Measurements from ENCODE around the gene STRA6.
A peak's percentile ranks its signal among the peaks of the same experiment; 100 is the strongest.

Gene STRA6

DNA sequence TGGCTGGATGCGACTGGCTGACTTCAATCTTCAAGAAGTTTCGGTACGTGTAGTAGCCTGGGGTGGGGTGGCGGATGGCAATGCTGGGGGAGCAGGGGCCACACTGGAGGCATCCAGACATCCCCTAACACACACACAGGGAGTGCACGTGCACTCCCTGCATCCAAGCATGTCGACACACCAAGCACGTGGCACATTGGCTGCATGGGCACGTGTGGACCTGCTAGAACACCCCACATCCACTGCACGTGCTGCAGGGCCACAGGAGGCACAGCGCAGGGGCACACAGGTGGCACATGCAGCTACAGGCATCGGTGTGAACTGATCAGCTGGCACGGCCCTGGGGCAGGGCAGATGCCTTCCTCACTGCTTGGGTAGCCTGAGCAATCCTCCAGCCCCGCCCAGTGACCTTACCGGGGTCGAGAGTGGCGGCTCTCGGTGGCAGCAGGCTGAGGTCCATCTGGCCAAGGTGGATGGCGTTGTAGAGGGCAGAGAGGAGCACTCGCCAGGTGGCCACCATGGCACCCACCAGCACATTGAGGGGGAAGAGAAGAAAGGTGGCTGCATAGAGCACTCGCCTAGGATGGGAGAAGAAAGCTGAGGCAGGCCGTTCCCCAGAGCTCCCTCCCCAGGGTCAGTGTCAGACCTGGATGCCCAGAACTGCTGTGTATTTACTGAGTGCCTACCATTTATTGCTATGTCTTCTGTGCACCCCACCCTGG lies 21.5 kb downstream of the STRA6 start:
- DNase-seq (ENCODE audit: low read depth): no peak

GRCh38 chr15:74179983-74180880 lies 22.4 kb downstream of the STRA6 start:
- no peak for DNase-seq (ENCODE audit: low read depth)

GRCh38 chr15:74179101-74179841 lies 23.3 kb downstream of the STRA6 start:
- peak; percentile 96 for DNase-seq (ENCODE audit: low read depth)

DNA sequence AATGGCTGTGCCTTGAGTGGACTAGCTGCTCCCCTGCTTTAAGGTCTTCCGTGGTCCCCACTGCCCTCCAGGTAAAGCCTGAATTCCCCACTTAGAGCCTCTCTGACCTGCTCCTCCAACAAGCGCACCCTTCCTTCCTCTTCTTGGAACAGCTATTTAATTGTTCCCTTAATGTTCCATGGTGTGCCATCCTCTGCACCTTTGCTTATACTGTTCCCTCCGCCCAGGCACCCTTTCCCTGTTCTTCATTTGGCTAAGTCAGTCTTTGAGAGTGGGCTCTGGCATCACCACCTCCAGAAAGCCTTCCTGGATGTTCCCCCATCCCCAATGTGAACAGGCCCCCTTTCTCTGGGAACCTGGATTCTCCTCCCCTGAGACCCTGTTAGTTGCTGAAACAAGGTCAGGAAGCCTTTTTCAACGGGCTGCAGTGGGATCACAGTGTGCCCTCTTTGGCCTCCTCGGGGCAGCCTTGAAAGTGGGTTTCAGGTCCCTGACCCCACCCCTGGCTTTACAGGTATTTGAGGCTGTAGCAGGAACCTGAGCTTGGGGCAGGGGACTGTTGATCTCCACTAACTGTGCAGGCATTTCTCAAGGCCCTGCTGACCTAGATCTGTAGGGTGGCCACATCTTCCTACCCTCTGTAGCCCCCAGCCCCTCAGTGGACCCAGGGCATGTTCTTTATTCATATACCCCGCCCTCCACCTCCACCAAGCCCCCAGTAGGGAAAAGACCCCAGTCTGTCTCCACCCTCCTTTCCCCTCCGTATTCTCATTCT lies 24.1 kb downstream of the STRA6 start:
- DNase-seq (ENCODE audit: low read depth): no peak

- no peak for DNase-seq (ENCODE audit: low read depth)
Observed at GRCh38 chr15:74176262-74177214, 26.0 kb downstream of the STRA6 start.

DNA sequence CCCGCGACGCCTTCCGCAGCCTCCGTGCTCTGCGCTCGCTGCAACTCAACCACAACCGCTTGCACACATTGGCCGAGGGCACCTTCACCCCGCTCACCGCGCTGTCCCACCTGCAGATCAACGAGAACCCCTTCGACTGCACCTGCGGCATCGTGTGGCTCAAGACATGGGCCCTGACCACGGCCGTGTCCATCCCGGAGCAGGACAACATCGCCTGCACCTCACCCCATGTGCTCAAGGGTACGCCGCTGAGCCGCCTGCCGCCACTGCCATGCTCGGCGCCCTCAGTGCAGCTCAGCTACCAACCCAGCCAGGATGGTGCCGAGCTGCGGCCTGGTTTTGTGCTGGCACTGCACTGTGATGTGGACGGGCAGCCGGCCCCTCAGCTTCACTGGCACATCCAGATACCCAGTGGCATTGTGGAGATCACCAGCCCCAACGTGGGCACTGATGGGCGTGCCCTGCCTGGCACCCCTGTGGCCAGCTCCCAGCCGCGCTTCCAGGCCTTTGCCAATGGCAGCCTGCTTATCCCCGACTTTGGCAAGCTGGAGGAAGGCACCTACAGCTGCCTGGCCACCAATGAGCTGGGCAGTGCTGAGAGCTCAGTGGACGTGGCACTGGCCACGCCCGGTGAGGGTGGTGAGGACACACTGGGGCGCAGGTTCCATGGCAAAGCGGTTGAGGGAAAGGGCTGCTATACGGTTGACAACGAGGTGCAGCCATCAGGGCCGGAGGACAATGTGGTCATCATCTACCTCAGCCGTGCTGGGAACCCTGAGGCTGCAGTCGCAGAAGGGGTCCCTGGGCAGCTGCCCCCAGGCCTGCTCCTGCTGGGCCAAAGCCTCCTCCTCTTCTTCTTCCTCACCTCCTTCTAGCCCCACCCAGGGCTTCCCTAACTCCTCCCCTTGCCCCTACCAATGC lies 27.1 kb downstream of the STRA6 start:
- DNase-seq (ENCODE audit: low read depth): no peak

DNA sequence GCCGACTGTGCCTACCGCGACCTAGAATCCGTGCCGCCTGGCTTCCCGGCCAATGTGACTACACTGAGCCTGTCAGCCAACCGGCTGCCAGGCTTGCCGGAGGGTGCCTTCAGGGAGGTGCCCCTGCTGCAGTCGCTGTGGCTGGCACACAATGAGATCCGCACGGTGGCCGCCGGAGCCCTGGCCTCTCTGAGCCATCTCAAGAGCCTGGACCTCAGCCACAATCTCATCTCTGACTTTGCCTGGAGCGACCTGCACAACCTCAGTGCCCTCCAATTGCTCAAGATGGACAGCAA lies 27.7 kb downstream of the STRA6 start:
- DNase-seq (ENCODE audit: low read depth): no peak

GRCh38 chr15:74174219-74174957 lies 28.2 kb downstream of the STRA6 start:
- no peak for DNase-seq (ENCODE audit: low read depth)

DNA sequence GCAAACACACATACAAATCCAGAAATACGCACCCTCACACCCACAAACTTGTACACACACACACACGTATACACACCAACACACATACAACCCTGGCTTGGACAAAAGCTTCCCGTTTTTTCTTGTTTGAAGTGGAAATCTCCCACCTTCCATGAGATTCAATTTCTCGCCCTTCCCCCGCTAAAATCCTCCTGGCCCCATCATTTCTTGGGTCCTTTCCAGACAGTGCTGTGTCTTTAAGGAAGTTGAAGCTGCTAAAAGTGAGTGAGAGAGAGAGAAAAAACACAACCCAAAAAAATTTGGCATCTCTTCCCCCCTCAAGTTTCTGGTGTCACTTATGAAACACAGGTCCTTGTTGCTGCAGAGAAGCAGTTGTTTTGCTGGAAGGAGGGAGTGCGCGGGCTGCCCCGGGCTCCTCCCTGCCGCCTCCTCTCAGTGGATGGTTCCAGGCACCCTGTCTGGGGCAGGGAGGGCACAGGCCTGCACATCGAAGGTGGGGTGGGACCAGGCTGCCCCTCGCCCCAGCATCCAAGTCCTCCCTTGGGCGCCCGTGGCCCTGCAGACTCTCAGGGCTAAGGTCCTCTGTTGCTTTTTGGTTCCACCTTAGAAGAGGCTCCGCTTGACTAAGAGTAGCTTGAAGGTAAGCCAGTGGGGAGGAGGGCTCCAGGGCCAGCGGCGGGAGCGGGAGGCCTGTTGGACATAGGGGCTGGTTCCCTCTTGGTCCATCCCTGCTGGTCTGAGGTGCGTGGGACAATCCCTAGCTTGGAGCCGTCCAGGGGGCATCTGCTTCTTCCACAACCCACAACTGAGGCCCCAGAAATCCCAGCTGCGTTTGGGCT lies 29.0 kb downstream of the STRA6 start, which contains the start of gene ISLR:
Gene ISLR, plus strand, starts transcription at position 331 of the 839 bp plus-strand sequence. CDS start 1,149 bp downstream, outside the sequence.
- no peak for DNase-seq (ENCODE audit: low read depth)

DNA sequence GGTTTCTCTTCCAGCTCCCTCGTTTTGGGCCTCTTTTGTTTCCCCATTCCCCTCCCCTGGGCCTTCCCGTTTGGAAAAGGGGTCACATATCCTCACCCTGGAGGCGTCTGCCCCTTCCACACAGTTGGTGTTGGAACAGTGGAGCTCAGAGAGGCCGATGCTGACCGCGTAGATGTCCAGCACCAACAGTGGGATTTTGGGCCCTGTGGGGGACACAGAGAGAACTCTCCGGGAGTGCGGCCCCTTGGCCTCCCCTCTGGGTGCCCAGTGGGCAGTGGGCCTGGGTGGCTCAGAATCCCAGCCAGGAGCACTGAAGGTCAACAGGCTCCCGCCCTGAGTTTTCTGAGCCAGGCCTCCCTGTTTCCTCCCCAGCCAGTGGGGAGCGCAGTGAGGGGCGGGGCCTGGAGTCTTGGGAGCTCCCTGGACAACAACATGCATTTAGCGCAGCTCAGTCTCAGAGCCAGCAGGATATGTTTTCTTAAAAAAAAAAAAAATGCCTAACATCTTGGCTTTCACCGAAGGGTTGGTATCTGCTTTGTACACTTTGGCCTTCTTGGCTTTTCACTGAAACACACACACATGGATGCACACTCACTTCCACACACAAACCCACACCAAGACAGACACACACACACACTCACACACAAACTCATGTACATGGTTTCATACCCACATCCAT lies 29.7 kb downstream of the STRA6 start:
- DNase-seq (ENCODE audit: low read depth): no peak

GRCh38 chr15:74171965-74172541 lies 30.5 kb downstream of the STRA6 start:
- DNase-seq (ENCODE audit: low read depth): no peak

DNA sequence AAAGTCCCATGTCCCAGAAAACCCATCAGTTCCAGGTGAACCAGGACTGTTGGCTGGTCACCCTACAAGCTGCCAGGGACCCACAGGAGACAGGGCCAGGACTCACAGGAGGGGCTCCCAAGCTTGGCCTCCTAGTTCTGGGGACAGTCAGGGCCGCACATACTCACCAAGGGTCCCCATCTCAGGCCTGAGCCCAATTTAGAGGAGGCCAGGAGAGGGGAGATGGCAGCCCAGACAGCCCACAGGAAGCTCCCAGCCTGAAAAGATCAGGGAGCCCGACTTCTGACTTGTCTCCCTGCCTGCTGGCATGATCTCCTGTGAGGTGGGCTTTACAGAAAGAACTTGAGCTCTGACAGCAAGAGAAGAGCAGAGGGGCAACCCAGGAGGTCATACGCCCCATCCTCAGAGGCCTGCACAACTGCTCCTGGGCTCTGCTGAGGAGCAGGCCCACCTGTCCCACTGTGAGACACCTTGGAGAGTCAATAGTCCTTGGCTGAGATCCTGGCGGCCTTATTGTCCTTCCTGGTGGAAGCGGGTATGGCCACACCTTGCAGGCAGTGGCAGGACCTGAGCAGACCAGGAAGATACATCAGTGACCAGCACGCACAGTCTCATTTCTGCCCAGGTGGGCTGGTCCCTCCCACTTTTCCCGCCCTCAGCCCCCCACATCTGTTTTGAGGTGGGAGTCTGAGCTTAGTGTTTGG lies 31.6 kb downstream of the STRA6 start:
- DNase-seq (ENCODE audit: low read depth): no peak

GRCh38 chr15:74170071-74170844 lies 32.3 kb downstream of the STRA6 start:
- DNase-seq (ENCODE audit: low read depth): no peak

GRCh38 chr15:74168711-74169126 lies 33.9 kb downstream of the STRA6 start:
- no peak for DNase-seq (ENCODE audit: low read depth)

- no peak for DNase-seq (ENCODE audit: low read depth)
Observed at GRCh38 chr15:74167891-74168331, 34.7 kb downstream of the STRA6 start.

Measured in GM04504 (cell line).